Mesothelial cell of epicardium (in vitro differentiated cells): ENCODE results near the gene PAX5. TPM values are rescaled to one million over a fixed set of nuclear protein-coding genes. Genes with fewer than 3 reads are reported as not detected.

Source experiments
- DNase-seq, 2 experiments: peaks; one replicate each; pipeline ENCODE4 v3.0.0; 2021; ENCODE audit warnings: low spot score in 2 of 2; ENCODE audit not compliant: unreplicated experiment in 2 of 2
- H3K27ac Mint-ChIP-seq: 2 replicates; pipeline ENCODE4 v1.8.0; 2021; ENCODE audit warnings: mixed read lengths
- H3K27me3 Mint-ChIP-seq: 2 replicates; pipeline ENCODE4 v1.8.0; 2021; ENCODE audit warnings: low read depth, mixed read lengths
- H3K36me3 Mint-ChIP-seq: 2 replicates; pipeline ENCODE4 v1.8.0; 2021; ENCODE audit warnings: mixed read lengths
- H3K4me1 Mint-ChIP-seq: 2 replicates; pipeline ENCODE4 v1.8.0; 2021; ENCODE audit warnings: mixed read lengths
- H3K4me3 Mint-ChIP-seq: 2 replicates; pipeline ENCODE4 v1.8.0; 2021; ENCODE audit warnings: mild to moderate bottlenecking, moderate library complexity, mixed read lengths
- H3K9me3 Mint-ChIP-seq: 2 replicates; pipeline ENCODE4 v1.8.0; 2021; ENCODE audit warnings: mixed read lengths
- total RNA-seq: library from RNA; stranded (reverse); gene quantifications from 3 replicates; pipeline ENCODE4 v1.2.1, GENCODE V29; 2021
- TF ChIP-seq, protein P1 (sequence below): fragments of 200-600 bp; sonication (generic); IDR thresholded peaks from one replicate; pipeline ENCODE4 v1.5.0; 2021; ENCODE audit warnings: antibody characterized with exemption; ENCODE audit not compliant: unreplicated experiment

PAX5 gene
- total RNA-seq, 1 donor from 2014 or later: not detected

- H3K9me3 Mint-ChIP-seq: no peaks in the 10 kb centered on the region
- H3K4me3 Mint-ChIP-seq: no peak overlapping the region
- peaks cover 100% of the 10 kb centered on the region for H3K27me3 Mint-ChIP-seq
- no peak overlapping the region for H3K27ac Mint-ChIP-seq
- no peak for DNase-seq
- TF ChIP-seq, protein P1, sequence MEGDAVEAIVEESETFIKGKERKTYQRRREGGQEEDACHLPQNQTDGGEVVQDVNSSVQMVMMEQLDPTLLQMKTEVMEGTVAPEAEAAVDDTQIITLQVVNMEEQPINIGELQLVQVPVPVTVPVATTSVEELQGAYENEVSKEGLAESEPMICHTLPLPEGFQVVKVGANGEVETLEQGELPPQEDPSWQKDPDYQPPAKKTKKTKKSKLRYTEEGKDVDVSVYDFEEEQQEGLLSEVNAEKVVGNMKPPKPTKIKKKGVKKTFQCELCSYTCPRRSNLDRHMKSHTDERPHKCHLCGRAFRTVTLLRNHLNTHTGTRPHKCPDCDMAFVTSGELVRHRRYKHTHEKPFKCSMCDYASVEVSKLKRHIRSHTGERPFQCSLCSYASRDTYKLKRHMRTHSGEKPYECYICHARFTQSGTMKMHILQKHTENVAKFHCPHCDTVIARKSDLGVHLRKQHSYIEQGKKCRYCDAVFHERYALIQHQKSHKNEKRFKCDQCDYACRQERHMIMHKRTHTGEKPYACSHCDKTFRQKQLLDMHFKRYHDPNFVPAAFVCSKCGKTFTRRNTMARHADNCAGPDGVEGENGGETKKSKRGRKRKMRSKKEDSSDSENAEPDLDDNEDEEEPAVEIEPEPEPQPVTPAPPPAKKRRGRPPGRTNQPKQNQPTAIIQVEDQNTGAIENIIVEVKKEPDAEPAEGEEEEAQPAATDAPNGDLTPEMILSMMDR: no peak
- no peaks in the 10 kb centered on the region for H3K36me3 Mint-ChIP-seq
- H3K4me1 Mint-ChIP-seq: peaks cover 19% of the 10 kb centered on the region
Observed at GRCh38 chr9:37034938-37035647, 1.0 kb upstream of the PAX5 start.

DNA sequence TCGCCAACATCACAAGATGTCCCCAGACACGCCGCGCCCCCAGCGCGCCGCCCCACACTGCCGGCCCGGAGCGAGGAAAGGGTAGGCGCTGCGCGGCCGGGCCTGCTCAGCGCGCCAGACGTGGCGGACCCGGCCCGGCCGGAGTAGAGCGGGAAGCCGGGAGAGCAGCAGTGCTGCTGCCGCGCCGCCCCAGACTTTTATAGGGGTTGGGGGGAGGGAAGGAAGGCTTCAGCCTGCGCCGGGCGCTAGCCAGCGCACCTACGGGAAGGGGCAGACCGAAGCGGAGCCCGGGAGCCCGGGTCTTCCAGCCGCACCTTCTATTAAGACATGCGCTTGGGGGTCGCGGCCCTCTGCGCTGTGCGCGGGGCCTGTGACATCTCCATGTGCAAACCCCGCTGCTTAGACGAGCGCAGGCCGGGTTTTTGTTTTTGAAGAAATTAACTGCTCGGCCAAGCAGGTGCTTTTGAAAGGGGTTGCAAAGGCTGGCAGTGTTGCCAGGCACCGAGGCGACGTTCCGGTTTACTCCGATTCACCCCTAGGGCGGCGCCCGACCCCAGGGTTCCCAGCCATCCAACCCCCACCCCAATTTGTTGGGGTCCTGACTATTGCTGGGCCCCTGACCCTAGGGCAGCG lies 353 bp upstream of the PAX5 start:
- peaks cover 19% of the 10 kb centered on the region for H3K4me1 Mint-ChIP-seq
- no peaks in the 10 kb centered on the region for H3K36me3 Mint-ChIP-seq
- H3K4me3 Mint-ChIP-seq: no peak overlapping the region
- H3K27me3 Mint-ChIP-seq: peaks cover 100% of the 10 kb centered on the region
- H3K9me3 Mint-ChIP-seq: no peaks in the 10 kb centered on the region
- TF ChIP-seq, protein P1: no peak
- DNase-seq: peak in 1 of 2 experiments; percentile 57
- no peak overlapping the region for H3K27ac Mint-ChIP-seq

GRCh38 chr9:37033141-37033540 lies 927 bp downstream of the PAX5 start:
- Mint-ChIP-seq H3K4me1 (peaks cover 19% of the 10 kb centered on the region), H3K27ac (no peak overlapping the region), H3K27me3 (peaks cover 100% of the 10 kb centered on the region), H3K36me3 (no peaks in the 10 kb centered on the region), H3K4me3 (no peak overlapping the region), H3K9me3 (no peaks in the 10 kb centered on the region)
- TF ChIP-seq, protein P1: no peak
- no peak for DNase-seq

DNA sequence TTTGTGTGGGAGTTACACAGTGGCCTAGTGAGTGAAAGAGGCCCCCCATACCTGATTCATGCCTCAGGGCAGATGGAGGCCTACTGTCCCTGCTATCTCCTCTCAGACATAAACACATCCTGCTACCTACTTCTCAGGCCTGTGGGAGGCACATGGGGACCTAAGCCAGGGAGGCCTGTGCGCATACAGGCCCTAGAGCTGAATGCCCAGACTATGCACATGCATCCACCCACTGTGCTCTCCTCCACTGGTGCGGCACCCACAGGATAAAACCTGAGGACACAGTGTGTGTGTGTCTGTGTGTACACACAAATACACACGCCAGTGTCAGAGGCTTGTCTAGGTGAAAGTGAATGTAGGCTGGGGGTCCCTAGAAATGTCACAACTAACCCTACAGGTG lies 1.4 kb downstream of the PAX5 start:
- Mint-ChIP-seq H3K4me3 (no peak overlapping the region), H3K27ac (no peak overlapping the region), H3K4me1 (peaks cover 22% of the 10 kb centered on the region), H3K36me3 (peaks cover 2% of the 10 kb centered on the region), H3K27me3 (peaks cover 100% of the 10 kb centered on the region), H3K9me3 (no peaks in the 10 kb centered on the region)
- no peak for DNase-seq
- TF ChIP-seq, protein P1: no peak

DNA sequence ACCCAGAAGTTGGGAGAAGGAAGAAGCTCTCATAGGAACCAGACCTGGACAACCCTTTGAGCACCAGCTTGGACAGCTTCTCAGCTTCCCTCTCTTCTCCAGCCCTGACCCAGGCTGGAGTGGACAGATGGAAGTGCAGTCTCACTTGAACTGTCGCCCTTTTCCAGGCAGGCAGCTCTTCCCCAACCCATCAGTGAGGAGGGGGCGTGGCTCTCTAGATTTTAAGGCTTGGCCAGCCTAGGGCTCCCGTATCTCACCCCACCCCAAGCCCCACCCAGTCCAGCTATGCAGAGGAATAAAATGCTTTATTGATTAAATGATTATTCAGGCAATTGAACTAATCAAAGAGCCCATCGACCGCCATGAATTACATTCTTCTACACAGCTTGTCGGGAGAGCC lies 2.2 kb downstream of the PAX5 start:
- H3K9me3 Mint-ChIP-seq: no peaks in the 10 kb centered on the region
- no peak overlapping the region for H3K4me3 Mint-ChIP-seq
- DNase-seq: no peak
- H3K36me3 Mint-ChIP-seq: peaks cover 3% of the 10 kb centered on the region
- TF ChIP-seq, protein P1: no peak
- peaks cover 19% of the 10 kb centered on the region for H3K4me1 Mint-ChIP-seq
- H3K27me3 Mint-ChIP-seq: peaks cover 99% of the 10 kb centered on the region
- no peak overlapping the region for H3K27ac Mint-ChIP-seq
